ENCODE data around the gene RCBTB2.
A peak's percentile ranks its signal among the peaks of the same experiment; 100 is the strongest.

Gene RCBTB2

DNA sequence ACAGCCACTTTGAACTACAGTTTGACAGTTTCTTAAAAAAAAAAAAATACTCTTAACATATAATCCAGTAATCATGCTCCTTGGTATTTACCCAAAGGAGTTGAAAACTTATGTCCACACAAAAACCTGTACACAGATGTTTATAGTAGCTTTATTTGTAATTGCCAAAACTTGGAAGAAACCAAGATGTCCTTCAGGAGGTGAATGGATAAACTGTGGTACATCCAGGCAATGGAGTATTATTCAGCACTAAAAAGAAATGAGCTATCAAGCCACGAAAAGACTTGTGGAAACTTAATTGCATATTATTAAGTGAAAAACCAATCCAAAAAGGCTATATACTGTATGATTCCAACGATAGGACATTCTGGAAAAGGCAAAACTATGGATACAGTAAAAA, 44.9 kb downstream of the RCBTB2 start:
- H3K4me3 ChIP-seq (ENCODE audit: control insufficient read depth, low read depth, low read length), result no peak overlapping the region

DNA sequence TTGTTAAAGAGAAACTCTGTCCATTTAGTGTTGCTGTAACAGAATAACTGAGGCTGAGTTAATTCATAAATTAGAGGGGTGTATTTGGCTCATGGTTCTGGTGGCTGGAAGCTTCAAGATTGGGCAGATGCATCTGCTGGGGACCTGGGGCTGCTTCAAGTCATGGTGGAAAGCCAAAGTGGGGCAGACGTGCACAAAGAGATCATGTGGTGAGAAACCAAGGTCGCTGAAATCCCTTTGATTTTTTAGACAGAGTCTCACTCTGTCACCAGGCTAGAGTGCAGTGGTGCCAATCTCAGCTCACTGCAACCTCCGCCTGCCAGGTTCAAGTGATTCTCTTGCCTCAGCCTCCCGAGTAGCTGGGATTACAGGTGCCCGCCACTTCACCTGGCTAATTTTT, 46.0 kb downstream of the RCBTB2 start:
- no peak overlapping the region for H3K4me3 ChIP-seq (ENCODE audit: control insufficient read depth, low read depth, low read length)
- TF ChIP-seq, protein P1, sequence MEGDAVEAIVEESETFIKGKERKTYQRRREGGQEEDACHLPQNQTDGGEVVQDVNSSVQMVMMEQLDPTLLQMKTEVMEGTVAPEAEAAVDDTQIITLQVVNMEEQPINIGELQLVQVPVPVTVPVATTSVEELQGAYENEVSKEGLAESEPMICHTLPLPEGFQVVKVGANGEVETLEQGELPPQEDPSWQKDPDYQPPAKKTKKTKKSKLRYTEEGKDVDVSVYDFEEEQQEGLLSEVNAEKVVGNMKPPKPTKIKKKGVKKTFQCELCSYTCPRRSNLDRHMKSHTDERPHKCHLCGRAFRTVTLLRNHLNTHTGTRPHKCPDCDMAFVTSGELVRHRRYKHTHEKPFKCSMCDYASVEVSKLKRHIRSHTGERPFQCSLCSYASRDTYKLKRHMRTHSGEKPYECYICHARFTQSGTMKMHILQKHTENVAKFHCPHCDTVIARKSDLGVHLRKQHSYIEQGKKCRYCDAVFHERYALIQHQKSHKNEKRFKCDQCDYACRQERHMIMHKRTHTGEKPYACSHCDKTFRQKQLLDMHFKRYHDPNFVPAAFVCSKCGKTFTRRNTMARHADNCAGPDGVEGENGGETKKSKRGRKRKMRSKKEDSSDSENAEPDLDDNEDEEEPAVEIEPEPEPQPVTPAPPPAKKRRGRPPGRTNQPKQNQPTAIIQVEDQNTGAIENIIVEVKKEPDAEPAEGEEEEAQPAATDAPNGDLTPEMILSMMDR (conservative IDR thresholded peaks at IDR 0.05; ENCODE audit: control insufficient read depth, insufficient read depth, low read depth, low read length), result no peak
- DNase-seq (ENCODE audit: low read depth), result no peak

More for the DNA sequence above, 44.9 kb downstream of the RCBTB2 start:
- no peak for DNase-seq (ENCODE audit: low read depth)
- TF ChIP-seq, protein P1 (conservative IDR thresholded peaks at IDR 0.05; ENCODE audit: control insufficient read depth, insufficient read depth, low read depth, low read length), result no peak

DNA sequence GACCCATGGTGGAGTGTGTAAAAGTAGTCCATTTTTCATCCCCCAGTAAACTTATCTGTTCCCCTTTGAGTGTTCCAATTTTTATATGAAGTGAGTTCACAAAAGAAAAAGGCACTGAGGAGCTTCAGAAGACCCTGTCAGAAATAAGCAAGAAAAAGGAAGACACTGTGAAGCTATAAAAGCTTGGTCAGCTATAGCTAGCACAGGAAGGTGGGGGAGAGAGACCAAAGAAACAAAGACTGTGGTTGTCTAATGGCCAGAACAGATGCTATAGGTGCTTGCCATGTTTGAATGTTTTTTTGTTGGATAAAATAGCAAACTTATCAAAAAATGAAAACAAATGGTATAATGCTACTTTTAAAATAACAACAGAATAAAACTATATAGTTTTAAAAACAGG, 46.5 kb downstream of the RCBTB2 start:
- TF ChIP-seq, protein P1 (conservative IDR thresholded peaks at IDR 0.05; ENCODE audit: control insufficient read depth, insufficient read depth, low read depth, low read length), result no peak
- H3K4me3 ChIP-seq (ENCODE audit: control insufficient read depth, low read depth, low read length), result no peak overlapping the region
- no peak for DNase-seq (ENCODE audit: low read depth)

DNA sequence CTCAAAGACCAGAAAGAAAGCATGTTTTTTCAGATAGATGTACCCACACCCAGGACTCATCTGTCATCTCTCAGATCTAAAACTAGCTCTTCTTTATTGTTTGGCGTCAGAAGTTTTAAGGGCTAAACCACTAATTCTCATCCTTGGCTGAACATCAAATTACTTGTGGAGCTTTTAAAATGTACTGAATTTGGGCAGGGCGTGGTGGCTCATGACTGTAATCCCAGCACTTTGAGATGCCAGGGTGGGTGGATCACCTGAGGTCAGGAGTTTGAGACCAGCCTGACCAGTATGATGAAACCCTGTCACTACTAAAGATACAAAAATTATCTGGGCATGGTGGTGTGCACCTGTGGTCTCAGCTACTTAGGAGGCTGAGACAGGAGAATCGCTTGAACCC, 47.4 kb downstream of the RCBTB2 start:
- TF ChIP-seq, protein P1 (conservative IDR thresholded peaks at IDR 0.05; ENCODE audit: control insufficient read depth, insufficient read depth, low read depth, low read length), result no peak
- H3K4me3 ChIP-seq (ENCODE audit: control insufficient read depth, low read depth, low read length), result no peak overlapping the region
- DNase-seq (ENCODE audit: low read depth), result no peak

DNA sequence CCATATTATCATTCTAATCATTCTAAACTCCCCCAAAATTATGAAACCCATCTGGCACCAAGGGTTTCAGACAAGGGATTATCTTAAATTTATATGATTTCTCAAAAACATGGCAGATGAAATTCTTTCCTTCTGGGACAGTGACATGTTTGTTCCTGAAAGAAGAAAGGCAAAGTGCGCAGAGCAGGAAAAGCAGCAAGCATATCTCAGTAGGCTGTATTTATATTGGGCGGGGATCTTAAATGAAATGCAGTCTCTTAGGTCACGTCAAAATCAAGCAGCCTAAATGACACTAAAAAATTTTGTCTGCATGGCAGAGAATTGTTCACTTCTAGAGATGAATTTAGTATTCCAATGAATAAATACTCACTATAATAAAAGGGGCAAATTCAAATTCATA, 49.3 kb downstream of the RCBTB2 start:
- DNase-seq (ENCODE audit: low read depth), result no peak
- TF ChIP-seq, protein P1 (conservative IDR thresholded peaks at IDR 0.05; ENCODE audit: control insufficient read depth, insufficient read depth, low read depth, low read length), result no peak
- H3K4me3 ChIP-seq (ENCODE audit: control insufficient read depth, low read depth, low read length), result no peak overlapping the region

DNA sequence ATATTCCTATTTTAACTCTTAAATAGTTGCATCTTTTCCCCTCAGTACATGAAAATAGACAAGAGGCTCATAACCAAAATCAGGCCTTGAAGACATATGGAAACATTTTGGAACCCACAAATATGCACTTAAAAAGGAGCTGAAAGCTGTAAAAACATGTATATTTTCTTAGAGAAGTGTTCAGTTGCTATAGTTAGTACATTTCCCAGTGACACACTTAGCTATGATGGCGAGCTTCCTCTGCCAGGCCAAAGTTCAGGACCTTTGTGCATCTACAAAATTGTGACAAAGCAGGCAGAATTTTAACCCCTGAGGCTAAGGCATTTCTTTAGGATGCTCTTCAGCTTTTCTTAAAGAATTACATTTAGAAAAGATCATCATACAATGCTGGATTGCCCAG, 54.5 kb downstream of the RCBTB2 start:
- DNase-seq (ENCODE audit: low read depth), result peak; percentile 58
- TF ChIP-seq, protein P1 (conservative IDR thresholded peaks at IDR 0.05; ENCODE audit: control insufficient read depth, insufficient read depth, low read depth, low read length), result no peak
- no peak overlapping the region for H3K4me3 ChIP-seq (ENCODE audit: control insufficient read depth, low read depth, low read length)

DNA sequence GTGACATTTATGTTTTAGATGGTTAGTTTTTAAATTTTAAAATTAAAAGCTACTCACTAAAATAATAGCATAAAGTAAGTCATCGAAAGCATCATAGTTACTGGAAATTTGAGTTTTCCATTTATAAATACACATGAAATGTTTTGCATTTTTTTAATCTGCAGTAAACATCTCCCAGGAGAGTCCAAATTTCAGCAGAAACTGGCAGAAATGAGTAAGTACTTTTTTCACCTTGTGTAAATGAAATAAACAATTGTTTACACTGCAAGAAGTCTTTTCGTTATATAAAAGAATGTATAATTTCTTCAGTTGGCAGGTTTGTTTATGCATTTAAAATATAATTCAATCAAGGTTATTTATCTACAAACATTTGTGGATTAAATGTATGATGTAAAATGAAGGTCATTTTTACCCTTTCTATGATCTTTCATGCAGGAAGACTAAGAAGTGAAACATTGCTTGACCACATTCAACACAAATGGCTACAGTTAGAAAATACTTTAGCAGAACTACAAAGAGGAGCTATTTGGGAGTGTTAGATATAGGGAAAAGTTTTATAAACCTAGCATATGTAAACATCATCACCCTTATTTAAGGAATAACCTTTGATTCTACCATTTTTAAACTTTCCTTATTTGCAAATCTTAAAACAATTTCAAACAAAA, 55.6 kb downstream of the RCBTB2 start:
- no peak overlapping the region for H3K4me3 ChIP-seq (ENCODE audit: control insufficient read depth, low read depth, low read length)
- no peak for DNase-seq (ENCODE audit: low read depth)
- TF ChIP-seq, protein P1 (conservative IDR thresholded peaks at IDR 0.05; ENCODE audit: control insufficient read depth, insufficient read depth, low read depth, low read length), result no peak
